Amygdala (tissue), 56 donors: ENCODE measurements around the gene RTN4RL2.

Source experiments
- DNase-seq, 56 donors: peaks; one replicate each; lab custom pipeline; 2025; lab: John Stamatoyannopoulos, UW

RTN4RL2 gene

DNA sequence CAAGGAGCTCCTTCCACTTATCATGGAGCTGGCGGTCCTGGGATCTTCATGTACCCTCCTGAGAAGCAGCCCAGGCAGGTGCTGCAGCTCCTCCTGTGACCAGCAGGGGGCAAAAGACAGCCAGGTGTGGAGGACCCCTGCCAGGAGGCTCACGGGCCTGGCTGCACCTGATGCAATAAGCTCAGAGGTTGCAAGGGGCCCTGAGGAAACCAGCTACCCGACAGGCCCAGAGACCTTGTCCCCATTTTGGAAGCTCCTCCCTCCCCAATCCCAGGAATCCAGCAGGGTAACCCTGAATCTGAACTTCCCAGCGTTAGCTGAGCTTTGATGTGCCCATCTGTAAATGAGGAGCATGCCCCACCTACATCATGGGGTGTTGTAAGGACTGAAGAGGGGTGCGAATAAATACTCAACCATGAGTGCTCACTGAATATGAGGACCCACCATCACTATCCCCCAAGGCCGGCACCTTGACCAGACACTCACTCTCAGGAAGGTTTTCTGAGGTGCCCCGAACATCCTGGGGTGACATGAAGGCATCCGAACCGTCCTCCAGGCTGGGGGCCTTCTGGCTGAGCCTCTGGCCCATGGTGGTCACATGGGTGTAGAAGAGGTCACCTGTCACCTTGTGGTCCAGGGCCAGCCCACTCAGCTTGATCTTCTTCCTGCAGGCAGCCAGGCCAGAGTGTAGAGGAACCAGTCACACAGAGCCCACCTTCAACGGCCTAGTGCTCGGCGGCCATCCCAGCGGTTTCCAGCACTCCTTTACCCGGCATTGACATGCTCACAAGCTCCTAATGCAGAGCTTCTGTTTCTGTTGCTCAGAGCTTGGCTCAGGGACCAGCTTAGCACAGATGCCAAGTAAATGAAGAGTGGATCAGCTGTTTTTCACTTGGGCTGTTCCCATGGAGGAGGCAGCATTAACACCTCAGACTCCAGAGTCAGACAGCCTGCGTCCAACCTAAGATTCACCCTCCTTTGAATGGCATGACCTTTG is 33.5 kb downstream of the RTN4RL2 start:
- DNase-seq: peak in 18 of 56 donors; percentile 7 to 39 (median 21)

GRCh38 chr11:57496109-57496820 is 35.9 kb downstream of the RTN4RL2 start:
- no peak for DNase-seq

DNA sequence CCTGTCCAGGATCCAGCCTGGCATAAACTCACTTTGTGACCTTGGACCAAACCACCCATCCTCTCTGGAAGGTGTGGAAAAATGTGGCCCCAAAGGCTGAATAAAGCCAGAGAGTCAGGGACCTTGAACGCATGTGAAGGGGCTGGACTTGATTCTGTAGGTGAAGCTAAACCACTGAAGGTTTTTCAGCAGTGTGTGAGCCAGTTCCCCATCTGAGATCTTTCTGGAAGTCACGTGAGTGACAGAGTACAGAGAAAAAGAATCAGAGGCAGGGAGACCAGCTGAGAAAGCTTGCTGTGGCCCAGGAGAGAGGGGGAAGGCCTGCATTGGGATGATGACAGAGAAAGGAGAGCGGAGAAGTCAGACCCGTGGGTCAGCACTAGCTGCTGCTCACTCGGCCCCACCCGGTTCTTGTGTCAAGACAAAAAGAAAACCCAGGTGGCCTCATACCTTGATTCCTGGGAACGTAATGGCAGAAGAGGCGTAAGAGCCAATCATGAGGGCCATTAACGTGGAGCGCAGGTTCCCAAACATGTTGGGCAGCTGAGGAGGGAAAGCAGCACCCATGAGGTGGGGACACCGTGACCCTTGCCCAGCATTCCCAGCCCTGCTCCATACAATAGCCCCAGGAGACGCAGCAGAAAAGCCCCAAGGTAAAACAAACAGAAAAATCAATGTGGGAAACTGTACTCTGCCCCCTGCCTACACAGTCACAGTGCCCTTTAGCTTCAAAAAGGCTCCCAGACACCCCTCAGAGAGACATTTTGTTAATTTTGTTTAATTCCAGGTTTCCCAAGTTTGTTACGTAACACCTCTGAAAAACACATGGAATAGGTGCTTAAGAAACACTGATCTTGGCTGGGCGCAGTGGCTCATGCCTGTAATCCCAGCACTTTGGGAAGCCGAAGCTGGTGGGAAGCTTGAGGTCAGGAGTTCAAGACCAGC is 37.2 kb downstream of the RTN4RL2 start:
- no peak for DNase-seq

DNA sequence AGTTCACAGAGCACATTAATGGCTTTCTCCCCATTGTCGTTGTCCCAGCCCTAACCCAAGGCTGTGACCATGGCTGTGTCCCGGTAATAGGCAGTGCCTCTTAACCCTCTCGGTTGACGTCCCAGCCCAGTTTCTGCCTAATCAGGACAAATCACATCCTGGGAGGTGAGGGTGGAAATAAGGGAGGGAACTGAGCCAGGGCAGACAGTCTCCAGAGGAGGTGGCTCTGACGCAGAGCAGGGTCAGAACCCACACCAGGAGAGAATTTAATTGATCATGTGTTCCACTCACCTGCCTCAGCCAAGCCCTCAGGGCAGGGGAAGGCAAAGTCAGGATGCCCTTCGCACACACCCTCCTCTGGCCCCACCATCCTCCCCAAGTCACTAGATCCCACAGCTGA is 38.2 kb downstream of the RTN4RL2 start:
- DNase-seq: no peak

GRCh38 chr11:57499413-57499982 is 39.2 kb downstream of the RTN4RL2 start:
- DNase-seq: peak; percentile 37 to 97 (median 84)

DNA sequence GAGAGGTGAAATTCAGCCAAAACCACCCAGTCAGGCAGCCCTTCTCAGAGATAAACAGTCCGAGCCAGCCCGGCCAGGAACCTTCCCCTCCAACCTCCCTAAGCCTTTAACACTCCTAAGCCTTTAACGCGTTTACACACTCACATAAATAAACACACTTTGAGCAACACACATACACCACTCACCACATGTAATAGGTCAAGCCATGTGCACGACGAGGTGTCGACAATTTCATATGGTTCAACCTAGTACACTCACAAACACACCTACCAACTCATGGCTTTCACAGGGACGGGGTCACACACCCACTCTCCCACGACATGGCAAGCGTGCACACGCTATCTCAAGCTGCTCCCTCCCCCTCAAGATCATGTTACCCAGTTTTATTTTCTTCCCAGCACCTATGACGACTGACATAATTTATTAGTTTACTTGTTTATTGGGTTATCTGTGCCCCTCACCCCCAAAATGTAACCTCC is 39.7 kb downstream of the RTN4RL2 start:
- DNase-seq: no peak

- DNase-seq: no peak
Measured at GRCh38 chr11:57500515-57500914, 40.2 kb downstream of the RTN4RL2 start.

DNA sequence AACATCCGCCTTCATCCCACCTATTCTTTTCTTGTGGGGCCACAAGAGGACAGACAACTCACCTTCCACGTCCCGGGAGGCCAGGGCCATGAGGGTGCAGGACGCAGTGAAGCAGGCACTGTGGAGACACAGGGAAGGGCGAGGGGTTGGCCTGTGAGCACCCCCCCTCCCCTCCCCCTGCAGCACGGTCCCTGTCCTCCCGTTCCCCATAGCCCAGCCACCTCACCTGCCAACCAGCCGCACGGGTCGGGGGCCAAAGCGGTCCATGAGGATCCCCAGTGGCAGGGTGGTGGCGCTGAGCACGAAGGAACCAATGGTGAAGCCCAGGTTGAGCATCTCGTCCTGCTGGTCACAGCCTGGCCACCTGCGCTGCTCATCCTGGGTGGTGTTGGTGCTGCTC is 40.6 kb downstream of the RTN4RL2 start:
- no peak for DNase-seq

GRCh38 chr11:57501953-57502352 is 41.6 kb downstream of the RTN4RL2 start:
- peak in 1 of 56 donors; percentile 6 for DNase-seq

DNA sequence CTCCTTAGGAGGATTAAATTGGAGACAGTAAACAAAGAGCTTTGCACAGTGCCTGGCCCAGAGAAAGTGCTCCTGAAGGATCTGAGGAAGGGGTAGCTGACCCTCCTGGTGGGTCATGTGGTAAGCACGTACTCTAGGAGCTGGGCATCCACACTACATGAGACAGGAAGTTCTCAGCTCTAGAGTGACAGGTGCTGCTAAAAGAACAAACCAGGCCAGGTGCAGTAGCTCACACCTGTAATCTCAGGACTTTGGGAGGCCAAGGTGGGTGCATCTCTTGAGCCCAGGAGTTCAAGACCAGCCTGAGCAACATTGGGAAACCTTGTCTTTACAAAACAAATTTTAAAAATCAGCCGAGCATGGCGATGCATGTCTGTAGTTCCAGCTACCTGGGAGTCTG is 42.0 kb downstream of the RTN4RL2 start:
- DNase-seq: no peak

- no peak for DNase-seq
Measured at GRCh38 chr11:57502870-57503269, 42.5 kb downstream of the RTN4RL2 start.

DNA sequence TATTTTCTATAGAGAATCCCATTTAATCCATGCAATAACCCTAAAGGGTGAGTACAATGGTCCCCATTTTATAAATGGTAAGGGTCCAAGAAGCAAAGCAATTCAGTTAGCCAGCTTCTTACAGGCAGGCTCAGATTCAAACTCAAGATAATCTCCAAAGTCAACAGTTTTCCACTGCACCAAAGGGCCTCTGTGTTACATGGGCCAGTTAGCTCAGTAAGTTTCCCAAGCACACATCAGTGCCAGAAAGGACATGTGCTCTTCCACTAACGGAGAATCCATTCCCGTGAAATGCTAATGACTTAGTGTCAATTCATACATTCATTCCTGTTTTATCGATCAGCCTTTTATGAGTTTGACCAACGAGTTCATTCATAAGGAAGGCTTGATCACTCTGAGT is 44.2 kb downstream of the RTN4RL2 start:
- DNase-seq: no peak

DNA sequence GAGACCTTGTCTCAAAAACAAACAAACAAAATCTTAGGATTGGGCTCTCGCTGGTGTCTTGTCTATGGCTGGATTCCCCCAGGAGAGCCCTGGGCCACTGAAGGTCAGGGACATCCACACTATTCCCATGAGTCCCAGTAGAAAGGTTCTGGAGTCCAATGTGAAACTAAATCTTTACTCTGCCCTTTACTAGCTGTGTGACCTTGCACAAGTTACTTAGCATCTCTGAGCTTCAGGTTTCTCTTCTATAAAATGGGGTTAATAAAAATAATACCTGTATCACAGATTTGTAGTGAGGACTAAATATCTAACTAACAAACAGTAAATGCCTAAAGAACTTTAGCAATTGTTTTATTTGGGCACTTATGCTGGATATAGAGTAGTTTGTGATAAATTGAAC is 46.2 kb downstream of the RTN4RL2 start:
- DNase-seq: no peak

DNA sequence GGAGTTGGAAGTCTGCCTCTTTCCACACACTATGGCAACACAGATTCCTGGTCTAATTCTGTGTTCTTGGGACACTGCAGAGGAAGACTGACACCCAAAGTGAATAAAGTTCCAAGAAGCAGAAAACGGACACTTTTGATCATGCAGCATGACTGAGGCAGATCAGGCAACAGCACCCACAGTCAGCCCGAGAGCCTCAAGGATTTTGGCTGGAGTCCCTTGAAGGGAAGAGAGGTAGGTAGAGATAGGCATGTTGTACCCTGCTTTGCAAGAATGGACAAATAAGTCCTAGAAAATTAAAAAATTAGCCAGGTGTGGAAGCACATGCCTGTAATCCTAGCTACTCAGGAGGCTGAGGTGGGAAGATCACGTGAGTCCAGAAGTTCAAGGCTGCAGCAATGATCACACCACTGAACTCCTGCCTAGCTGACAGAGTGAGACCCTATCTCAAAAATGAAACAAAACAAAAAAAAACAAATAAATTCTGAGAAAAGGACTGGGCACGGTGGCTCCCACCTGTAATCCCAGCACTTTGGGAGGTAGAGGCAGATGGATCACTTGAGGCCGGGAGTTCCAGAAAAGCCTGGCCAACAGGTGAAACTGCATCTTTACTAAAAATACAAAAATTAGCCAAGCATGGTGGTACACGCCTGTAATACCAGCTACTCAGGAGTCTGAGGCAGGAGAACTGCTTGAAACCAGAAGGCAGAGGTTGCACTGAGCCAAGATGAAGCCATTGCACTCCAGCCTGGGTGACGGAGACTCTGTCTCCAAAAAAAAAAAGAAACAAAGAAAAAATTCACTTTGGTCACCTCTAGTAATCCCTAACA is 48.2 kb downstream of the RTN4RL2 start:
- no peak for DNase-seq

GRCh38 chr11:57511741-57512430 is 51.6 kb downstream of the RTN4RL2 start:
- no peak for DNase-seq

DNA sequence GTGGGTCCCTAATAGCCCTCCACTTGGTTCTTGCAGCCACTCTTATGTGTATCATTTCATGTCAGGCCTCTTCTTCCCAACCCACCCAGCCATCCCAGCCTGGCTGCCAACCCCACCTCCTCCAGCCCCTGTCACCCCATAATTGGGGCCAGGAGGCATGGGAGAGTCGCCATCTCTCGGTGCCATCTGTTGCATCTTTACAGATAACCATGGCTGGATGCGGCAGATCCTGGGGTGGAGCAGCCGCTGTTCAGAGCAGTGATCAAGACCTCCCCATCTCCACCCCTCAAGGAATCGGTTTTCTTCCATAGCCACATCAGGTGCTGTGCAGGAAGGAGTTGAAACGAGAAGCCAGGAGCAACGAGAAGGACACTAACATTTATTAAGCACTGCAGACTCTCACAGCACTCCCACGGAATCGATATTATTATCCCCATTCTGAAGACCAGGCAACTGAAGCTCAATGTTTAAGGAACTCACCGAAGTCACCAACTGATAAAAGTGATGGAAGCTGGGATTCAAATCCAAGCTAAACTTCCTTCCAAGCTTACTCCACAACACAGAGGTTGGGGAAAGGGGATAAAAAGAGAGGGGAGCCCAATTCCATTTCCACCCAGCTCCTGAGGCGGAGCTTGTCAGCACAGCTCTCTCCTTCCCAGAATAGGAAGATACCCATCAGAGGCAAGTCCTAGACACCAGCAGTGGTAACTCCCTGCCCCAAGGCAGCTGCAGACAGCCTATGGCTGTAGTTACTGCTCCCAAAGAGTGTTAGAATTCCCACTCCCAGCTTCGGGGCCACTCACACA is 52.5 kb downstream of the RTN4RL2 start:
- DNase-seq: peak in 1 of 56 donors; percentile 4

GRCh38 chr11:57513452-57513795 is 53.1 kb downstream of the RTN4RL2 start:
- DNase-seq: no peak
